NCI-H82 (cell line): ENCODE data around the gene PKP1.

Experiments
- DNase-seq: peaks from one replicate; lab custom pipeline; 2025; lab: John Stamatoyannopoulos, UW

PKP1 gene

DNA sequence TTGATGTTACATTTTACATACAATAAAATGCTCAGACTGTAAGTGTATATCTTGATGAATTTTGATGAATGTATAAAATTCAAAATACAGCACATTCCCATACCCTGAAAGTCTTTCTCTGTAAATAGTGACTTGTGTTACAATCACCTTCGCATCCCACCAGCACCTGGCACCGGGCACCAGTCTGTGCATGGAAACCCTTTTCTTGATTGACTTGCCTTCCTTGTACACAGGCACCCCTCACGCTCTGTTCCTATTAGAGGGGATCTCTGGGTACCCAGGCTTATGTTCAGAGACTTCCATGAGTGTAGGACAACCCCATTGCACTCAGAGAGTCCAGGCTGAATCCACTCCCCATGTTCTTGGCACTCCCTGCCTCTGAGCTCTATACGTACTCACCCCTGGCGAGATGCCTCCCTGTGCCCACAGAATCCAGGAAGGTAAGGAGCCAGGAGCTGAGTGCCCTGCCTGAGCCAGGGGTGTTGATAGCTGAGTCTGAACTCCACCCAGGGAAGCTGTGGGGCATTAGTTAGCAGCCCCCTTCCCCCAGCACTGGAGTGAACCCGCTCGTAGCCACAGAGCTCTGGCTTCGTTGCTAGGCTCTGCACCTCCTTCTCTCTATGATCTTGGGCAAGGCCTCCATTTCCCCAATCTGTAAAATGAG lies 22.5 kb upstream of the PKP1 start:
- no peak for DNase-seq

DNA sequence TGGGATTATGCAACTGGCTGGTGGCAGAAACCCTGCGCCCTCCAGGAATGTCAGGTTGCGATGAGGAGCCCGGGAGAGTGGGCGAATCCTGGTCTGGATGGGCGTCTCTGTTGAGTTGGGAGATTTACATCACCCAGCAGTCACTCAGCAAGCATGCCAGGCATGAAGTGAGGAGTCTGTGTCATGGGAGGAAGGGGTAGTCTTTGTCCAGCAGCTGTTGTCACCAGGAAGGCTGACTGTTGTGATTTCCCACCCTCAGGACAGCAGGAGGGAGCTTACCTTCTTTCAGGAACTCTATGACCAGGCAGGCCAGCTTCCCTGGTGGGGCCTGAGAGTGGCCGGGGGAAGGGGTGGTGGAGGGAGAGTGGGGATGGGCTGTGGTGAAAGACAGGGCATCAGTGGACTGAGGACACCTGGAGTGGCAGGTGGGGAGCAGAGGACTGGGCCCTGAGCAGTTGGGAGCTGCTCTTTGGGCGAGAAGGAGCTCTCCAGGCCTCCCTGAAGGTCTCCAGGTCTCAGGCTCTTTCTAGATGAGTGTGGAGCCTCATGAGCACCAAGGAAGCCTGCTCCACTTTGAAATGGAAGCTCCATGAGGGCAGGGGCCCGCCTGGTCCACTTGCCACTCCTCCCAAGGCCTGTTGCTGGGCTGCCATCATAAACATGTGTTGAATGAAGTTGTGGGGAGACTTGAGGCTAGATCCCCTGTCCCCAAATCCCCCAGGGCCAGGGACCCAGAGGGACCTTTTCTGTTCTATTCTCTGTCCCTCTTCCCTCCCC lies 21.3 kb upstream of the PKP1 start:
- no peak for DNase-seq

DNA sequence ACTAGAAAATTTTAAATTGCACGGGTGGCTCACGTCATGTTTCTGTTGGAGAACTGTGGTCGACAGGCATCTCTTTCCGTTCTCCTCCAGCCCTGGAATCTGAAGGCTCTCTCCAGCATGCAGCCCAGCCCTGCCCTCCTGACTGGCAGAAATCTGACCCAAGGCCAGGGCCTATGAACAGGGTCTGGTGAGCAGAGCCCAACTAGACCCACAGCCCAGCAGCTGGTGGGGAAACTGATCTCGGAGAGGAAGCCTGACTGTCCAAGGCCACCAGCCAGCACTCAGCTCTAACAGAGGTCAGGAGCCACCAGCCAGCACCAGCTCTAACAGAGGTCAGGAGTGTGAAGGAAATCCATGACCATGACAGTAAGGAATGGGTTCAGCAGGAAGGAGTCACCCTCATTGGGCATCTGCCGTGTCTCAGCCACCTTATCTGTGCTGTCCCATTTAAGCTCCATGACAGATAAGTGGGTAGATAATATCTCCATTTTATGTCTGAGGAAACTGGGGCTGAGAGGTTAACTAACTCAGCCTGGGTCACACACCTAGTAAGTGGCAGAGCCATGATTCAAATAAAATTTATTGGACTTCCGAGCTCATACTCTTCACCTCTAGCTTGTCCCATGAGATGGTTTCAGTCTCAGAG lies 20.2 kb upstream of the PKP1 start:
- no peak for DNase-seq

DNA sequence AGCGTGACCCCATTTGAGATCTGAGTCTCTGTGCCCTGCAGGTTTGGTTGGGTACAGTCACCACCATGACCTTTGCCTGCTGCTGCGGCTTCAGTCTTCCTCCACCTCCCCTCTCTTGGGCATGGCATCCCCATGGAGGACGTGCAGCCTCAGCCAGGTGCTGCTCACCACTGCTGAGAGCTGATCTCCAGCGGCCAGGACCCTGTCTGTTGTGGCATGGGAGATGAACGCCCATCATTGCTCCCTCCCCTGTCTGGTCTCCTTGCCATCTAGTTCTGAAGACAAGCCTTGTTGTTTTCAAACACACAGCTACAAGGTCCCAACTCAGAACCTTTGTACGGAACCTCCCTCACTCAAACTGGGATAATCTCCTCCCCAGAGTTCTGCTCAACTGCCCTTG lies 19.2 kb upstream of the PKP1 start:
- no peak for DNase-seq

DNA sequence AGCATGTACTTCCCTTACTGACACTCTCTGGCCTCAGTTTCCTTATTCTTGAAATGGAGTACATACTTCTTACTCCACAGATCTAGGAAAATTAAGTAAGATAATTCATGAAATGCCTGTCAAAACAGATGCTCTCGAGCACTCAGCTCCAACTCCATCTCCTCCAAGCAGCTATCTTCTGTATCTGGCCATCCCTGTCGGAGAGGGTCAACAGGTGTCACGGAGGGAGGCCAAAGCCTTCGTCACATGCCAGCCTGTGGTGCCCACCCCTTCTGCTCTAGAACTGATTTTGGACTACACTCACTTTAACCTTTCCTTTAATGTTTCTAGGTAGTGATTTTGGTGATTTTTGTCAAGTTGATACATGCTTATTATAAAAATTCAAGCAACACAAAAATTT lies 18.8 kb upstream of the PKP1 start:
- DNase-seq, result no peak

DNA sequence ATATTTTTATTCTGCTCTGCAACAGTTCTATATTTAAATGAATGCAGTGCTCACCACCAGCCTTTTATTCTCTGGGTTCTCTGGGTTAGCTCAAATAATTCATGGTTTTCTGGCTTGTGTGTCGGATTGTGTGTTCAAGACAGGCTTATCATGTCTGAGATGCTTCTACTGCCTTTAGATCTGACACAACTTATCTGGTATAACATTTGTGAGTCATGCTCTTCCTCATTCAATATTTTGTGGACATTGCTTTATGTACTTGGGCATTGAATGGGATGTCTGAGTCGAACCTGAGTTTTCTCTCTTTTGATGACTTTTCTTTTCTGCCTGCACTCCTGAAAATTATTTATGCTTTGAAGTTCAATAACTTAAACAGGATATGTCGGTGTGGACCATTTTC lies 17.6 kb upstream of the PKP1 start:
- DNase-seq, result no peak

DNA sequence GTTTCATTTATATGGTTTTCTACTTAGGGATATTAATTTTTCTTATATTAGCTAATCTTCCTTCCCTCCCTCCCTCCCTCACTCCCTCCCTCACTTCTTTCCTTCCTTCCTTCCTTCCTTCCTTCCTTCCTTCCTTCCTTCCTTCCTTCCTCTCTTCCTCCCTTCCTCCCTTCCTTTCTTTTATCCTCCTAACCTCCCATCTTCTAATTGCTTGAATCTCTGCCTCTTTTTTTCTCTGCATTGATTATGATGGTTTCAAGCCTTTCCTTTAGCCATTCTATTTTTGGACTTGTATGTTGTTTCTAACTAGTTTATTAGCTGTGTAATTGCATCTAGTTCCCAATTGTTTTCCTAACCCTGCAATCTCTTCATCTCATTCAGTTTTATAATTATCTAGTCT lies 17.0 kb upstream of the PKP1 start:
- no peak for DNase-seq

DNA sequence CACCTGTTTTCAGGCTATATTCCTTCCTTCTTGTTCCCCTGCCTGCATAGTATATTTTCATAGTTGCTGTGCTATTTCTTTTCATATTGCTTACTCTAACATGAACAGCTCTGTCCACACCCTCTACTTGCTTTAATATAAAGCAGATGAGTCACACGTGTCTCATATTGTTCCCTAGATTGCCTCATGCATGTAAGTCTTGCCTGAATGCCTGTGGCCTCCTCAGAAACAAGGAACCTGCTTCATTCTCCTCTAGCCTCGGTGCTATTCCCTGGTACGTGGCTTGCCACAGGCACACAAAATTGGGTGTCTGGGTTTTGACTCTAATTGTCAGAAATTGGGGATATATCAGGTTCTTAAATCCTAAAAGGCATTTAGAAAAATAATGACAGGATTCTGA lies 16.5 kb upstream of the PKP1 start:
- DNase-seq, result no peak

DNA sequence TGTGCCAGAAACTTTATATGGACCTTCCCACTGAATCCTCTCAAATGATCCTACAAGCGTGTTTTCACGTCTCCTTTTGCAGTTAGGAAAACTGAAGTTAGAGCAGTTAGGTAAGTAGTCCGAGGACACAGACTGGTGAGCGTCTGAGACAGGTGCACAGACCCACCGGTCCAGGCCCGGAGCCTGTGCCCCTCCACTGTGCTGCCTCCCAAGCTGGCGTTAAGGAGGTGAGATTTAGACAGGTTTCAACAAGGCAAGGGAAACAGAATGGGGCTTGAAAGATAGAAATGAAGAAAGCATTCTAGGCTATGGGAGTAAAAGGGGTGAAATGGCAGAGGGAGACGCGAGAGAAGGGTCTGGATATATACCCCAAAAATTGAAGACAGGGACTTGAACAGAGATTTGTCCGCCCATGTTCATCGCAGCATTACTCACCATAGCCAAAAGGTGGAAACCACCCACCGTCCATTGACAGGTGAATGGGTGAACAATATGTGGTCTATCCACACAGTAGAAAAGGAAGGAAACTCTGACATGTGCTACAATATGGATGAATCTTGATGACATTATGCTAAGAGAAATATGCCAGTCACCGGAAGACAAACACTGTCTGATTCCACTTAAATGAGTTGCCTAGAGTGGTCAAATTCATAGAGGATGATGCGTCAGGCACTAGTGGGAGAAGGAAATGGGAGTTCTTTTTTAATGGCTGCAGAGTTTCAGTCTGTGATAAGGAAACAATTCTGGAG lies 15.7 kb upstream of the PKP1 start:
- no peak for DNase-seq

DNA sequence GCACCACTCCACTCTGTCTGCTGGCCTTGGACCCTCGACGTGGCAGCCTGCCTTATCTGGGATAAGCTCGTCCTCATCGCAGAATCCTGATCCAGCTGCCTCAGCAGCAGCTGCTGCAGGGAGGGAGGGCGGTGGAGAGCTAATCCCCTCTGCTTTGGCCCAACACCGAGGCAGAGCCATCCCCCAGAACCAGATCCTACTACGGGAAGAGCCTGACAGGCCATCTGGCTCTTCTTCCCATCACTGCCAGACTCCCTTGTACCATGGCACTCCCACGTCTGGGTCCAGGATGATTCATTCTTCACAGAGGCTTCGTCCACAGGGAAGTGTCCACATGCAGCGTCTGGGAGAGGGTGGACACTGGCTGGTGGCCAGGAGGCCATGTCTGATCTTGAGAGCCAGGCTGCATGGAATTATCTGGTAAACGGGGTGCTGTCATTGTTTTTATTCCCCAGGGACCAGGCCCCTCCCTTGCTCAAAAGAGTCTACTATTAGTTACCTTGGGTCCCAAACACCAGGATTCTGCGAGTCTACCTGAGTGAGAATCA lies 14.6 kb upstream of the PKP1 start:
- DNase-seq, result peak; percentile 99

DNA sequence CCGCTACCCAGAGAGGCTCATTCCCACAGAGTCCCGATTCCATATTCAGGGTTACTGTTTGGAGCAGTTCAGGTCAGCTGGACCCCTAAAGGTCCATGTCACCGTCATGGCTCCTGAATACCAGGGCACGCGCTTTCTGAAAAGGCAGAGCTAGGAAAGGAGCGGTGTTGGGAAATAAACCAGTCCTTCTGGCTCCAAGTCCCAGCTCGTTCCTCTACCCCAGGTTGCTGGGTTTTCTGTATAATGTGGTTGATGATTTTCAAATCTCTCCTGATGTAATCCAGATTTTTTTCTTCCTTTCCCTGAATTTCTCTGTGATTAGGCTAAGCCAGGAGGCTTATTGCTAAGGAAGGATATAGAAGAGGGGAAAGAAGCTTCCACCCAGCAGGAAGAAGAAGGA lies 14.0 kb upstream of the PKP1 start:
- no peak for DNase-seq

DNA sequence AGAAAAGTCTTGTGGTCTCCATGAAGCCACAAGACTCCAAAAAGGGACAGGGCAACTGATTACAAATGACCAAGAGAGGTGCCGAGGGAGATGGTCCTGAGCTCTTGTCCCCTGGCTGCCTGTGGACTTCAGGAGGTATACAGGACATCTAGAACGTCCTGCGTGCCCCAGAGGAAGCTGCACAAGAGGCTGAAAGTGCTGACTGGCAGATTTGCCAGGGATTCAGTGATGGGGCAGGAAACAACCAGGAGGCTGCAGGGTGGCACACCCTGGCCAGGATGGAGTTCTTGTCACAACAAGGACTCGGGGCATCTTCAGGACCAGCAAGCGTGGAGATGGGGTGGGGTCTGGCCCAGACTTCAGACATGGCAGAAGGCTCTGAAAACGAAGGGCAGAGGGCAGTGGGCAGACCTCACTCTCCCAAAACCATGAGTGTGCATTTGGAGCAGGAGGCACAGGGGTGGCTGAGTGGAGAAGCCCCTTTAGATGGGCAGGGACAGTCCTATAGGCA lies 13.4 kb upstream of the PKP1 start:
- DNase-seq, result no peak

DNA sequence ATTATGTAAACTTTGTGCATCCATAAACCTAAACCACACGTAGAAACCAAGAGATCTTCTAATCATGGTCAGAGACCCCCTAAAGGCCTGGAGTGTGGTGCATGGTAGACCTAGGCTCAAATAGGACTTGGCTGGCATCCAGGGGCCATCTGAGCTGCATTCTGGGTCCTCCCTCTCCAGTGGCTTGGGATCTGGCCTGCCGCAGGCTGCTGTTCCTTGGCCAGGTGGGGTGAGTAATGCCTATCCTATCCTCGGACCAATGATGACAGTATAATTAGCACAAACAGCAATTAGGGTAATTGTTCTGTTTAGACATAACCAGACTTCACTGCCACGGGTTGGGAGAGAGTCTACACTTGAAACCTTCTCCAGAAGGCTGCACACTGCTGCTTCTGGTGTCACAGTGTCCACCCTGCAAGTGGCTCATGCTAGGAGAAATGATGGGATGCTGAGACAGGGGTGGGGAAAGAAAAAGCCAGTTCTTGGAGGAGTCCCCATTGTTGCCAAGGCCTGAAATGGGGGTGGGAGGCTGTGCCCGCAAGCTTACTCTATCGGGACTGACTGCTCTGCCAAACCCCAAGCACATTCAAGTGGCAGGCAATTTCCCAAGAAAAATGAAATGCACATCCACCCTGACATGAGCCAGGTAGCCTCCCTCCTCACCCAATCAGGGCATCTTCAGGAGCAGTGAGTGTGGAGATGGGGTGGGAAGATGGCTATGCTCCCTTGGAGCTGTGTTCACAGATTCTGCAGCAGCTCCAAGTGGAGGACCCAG lies 12.5 kb upstream of the PKP1 start:
- peak; percentile 29 for DNase-seq

DNA sequence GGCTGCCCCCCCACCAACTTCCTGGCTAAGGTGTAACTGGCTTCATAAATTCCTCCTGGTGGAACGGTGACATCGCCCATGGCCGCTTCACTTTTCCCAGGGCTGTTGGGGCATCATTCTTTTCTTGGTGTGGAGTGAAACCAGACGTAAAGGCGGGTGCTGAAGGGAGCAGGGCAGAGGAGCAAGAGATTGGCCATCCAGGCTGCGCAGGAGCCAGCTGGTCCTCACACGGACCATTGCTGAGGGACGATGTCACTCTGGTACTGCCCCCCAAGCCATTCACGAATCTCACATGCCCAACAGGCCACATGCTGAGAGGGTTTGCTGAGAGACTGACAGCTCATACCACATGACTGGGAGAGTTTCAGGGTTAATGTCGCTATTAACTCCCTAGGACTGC lies 10.5 kb upstream of the PKP1 start:
- no peak for DNase-seq

DNA sequence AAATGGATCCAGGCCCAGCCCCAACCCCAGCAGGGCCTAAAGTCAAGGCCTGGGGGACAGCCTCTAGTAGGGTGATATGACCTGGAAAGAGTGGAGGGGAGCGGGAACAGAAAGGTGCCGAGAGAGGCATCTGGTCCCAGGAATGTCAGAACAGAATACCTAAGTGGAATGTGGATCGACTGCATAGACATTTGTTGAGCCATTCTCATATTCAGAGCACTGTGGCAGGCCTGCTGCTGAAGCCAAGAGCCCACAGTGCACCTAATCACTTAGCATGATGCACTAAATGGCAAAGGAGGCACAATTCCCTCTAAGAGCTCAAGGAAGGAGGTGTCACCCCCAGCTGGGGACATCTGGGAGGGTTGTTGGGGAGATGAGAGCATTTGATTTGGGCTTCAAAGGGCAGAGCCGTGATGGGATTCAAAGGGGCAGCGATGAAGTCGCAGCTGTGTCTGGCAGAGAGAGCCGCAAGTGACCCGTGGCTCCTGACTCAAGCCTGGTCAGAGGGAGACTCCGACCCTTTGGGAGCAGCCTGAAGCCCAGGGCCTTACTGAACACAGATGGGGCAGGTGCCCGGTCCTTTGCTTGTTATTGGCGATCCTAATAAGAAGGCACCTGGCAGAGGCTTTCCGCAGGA lies 8.6 kb upstream of the PKP1 start:
- DNase-seq, result no peak

DNA sequence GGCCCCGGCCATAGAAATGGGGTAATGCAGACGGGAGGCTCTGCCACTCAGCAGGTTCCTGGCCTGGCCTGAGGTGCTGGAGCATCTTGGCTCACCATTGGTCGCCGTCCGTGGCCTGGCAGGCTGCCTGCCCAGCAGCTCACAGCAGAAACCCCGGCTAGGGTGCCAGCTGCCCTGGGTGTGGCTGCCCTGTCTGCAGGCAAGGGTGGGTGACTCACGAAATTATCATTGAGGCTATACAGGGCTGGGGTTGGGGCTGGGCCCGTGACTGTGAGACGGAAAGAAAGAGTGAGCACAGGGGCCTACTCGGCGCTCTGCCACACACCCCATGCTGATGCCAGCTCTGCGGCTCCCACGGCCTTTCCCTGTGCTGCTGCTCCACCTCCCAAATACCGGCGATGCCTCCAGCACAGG lies 8.0 kb upstream of the PKP1 start:
- no peak for DNase-seq

DNA sequence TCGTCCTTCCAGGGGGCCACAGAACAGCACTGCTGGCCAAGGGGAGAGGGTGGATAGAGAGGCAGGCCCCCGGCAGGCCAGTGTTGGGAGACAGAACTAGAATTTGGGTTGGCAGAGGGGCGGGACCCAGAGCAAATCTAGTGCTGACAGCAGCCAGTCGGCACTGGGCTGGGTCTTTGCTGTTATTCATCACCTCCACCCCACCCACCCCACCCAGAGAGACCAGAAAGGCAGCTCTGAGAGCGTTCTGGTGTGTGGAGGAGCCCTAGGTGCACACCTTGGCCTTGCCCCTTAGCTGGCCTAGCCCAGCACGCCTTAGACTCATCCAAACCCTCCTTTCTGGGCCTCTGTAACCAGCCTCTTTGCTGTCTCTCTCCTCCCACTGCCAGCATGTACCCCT lies 6.4 kb upstream of the PKP1 start:
- DNase-seq, result no peak

DNA sequence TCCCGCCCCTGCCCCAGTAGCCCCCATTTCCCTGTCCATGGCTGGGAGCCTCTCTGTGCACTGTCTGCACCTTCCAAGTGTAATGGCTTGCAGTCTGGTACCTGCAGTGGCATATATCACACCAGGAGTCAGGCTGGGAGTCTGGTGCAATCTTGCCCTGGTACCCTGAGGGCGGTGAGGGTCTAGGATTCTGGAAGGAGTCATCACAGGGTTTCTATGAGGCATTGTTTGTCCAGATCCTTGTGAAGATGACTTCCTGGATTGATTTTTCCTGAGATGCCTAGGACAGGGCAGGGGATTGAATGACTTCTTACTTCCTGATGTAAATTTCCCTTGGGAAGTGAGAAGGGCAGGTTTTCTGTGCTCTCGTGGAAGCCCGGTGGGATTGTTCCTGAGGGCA lies 5.9 kb upstream of the PKP1 start:
- no peak for DNase-seq

DNA sequence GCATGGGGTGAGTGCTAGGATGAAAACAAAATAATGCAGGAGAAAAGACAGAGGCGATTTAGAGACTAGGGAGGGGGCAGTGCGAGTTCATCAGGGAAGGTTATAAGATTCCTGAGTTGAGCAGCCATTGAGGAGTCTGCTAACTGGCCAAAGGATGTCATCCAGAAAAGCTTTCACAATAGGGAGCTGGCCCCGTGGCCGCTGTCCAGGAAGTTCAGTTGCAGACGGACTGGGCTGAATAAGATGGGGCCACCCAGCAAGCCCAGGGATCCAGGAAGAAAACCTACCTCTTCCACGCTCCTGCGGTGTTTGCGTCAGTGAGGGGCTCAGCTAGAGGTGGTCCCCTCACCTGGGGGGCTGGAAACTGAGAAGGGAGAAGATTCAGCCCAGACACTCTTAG lies 4.0 kb upstream of the PKP1 start:
- no peak for DNase-seq

DNA sequence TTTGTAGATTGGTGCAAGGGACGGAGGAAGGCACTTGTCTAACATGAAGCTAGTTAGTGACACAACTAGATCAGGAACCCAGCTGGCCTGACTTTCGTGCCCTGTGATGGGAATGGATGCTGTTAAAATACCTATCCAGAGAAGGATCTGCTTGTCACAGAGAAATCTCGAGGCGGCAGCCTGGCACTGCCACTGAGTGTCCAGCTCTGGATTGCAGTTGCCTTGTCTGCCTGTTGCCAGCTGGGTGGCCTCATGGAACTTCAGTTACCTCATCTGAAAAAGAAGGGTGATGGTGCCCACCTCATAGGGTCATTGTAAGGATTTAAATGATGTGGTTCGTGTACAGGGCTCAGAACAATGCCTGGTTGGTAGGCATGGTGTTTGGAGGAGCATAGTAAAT lies 2.4 kb upstream of the PKP1 start:
- no peak for DNase-seq

DNA sequence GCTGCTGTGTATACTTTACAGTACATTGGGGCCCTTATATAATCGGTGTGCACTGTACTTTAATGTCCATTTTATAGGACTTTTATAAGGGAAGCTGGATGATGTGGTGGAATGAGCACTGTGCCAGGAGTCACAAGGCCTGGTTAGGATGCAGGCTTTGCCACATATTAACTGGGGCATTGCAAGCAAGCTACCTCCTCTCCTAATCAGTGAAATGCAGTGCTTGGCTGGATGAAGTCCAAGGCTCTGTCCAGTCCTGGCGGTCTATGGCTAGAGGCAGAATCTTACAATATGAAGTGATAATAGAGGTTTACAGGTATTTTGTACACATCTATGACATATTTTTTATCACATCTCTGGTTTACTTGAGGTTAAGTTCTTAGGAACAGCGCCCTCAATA lies 1.7 kb upstream of the PKP1 start:
- DNase-seq, result no peak
